IMR-90 (cell line): Measurements from ENCODE around the gene ATP1B1. TPM values are rescaled to one million over a fixed set of nuclear protein-coding genes. Genes with fewer than 3 reads are reported as not detected.

Source experiments
- ATAC-seq: fragments of 200-7000 bp; cut with Tn5 transposase; 2 replicates; pipeline ENCODE4 v1.9.1; 2020; ENCODE audit warnings: low read depth, mild to moderate bottlenecking, moderate library complexity
- BruUV-seq: library from RNA; stranded (reverse); fragments of 400-500 nt; replicated peaks from 2 replicates; lab custom pipeline; 2021; lab: Mats Ljungman, UMichigan
- CTCF ChIA-PET: fragments of 300-600 bp; formaldehyde crosslinking; extraction: SDS; loops from one replicate; lab custom pipeline; 2021; ENCODE audit warnings: antibody characterized with exemption; lab: Yijun Ruan, JAX
- POLR2A ChIA-PET: fragments of 300-600 bp; sonication (Branson Sonifier 250); formaldehyde crosslinking; loops from one replicate; lab custom pipeline; 2022; ENCODE audit warnings: antibody characterized with exemption; ENCODE audit not compliant: unreplicated experiment; lab: Charles Lee
- DNase-seq: peaks from one replicate; pipeline ENCODE4 v3.0.0; 2013
- H2AFZ ChIP-seq: replicated peaks from 2 replicates; pipeline ENCODE3; 2013; ENCODE audit warnings: low read length, mild to moderate bottlenecking; ENCODE audit not compliant: poor library complexity
- H2AK5ac ChIP-seq: 2 replicates; pipeline ENCODE4 v1.6.1; 2013; ENCODE audit warnings: low read depth, low read length, inconsistent platforms
- H2AK9ac ChIP-seq: replicated peaks from 2 replicates; pipeline ENCODE3; 2013; ENCODE audit warnings: mild to moderate bottlenecking, low read depth, low read length, moderate library complexity; ENCODE audit not compliant: poor library complexity
- H2BK120ac ChIP-seq: 2 replicates; pipeline ENCODE4 v1.6.1; 2013; ENCODE audit warnings: low read depth, low read length, inconsistent platforms
- H2BK15ac ChIP-seq: 3 replicates; pipeline ENCODE4 v1.6.1; 2013; ENCODE audit warnings: low read depth, low read length, inconsistent platforms
- H2BK20ac ChIP-seq: 2 replicates; pipeline ENCODE4 v1.6.1; 2013; ENCODE audit warnings: low read depth, mild to moderate bottlenecking, inconsistent platforms, low read length, moderate library complexity
- H2BK5ac ChIP-seq: 2 replicates; pipeline ENCODE4 v1.6.1; 2013; ENCODE audit warnings: mild to moderate bottlenecking, low read depth, low read length, inconsistent platforms; ENCODE audit not compliant: poor library complexity, severe bottlenecking
- H3K14ac ChIP-seq: replicated peaks from 2 replicates; pipeline ENCODE4 v1.6.1; 2013; ENCODE audit warnings: low read depth, low read length, inconsistent platforms
- H3K18ac ChIP-seq: 2 replicates; pipeline ENCODE4 v1.6.1; 2013; ENCODE audit warnings: low read depth, low read length, control low read depth
- H3K23ac ChIP-seq: 2 replicates; pipeline ENCODE4 v1.6.1; 2013; ENCODE audit warnings: low read depth, low read length, inconsistent platforms
- H3K27ac ChIP-seq: 2 replicates; pipeline ENCODE4 v1.5.1; 2013; ENCODE audit warnings: mild to moderate bottlenecking, control low read depth, low read length; ENCODE audit not compliant: insufficient read depth
- H3K27me3 ChIP-seq: 2 replicates; pipeline ENCODE4 v1.6.1; 2013; ENCODE audit warnings: low read length; ENCODE audit not compliant: control insufficient read depth, insufficient read depth
- H3K36me3 ChIP-seq: 2 replicates; pipeline ENCODE4 v1.6.1; 2013; ENCODE audit warnings: low read length, mixed read lengths; ENCODE audit not compliant: control insufficient read depth, insufficient read depth
- H3K4ac ChIP-seq: 2 replicates; pipeline ENCODE4 v1.6.1; 2013; ENCODE audit warnings: low read depth, low read length, inconsistent platforms
- H3K4me1 ChIP-seq: 2 replicates; pipeline ENCODE4 v1.6.1; 2013; ENCODE audit warnings: low read length, mixed read lengths; ENCODE audit not compliant: control insufficient read depth, insufficient read depth
- H3K4me2 ChIP-seq: 2 replicates; pipeline ENCODE4 v1.6.1; 2013; ENCODE audit warnings: low read depth, mild to moderate bottlenecking, control low read depth, low read length, moderate library complexity
- H3K4me3 ChIP-seq: 2 replicates; pipeline ENCODE4 v1.5.1; 2013; ENCODE audit warnings: low read depth, mild to moderate bottlenecking, control low read depth, low read length, moderate library complexity; ENCODE audit not compliant: insufficient read depth
- H3K56ac ChIP-seq: 2 replicates; pipeline ENCODE4 v1.6.1; 2013; ENCODE audit warnings: low read length, inconsistent platforms; ENCODE audit not compliant: insufficient read depth; ENCODE audit errors: extremely low read depth
- H3K79me1 ChIP-seq, 2 experiments: 2 replicates each; pipeline ENCODE4 v1.6.1; 2013; ENCODE audit warnings: low read length in 2 of 2, inconsistent platforms in 1 of 2, low read depth in 1 of 2
- H3K9ac ChIP-seq: 2 replicates; pipeline ENCODE4 v1.6.1; 2013; ENCODE audit warnings: low read depth, low read length, control low read depth
- H3K9me1 ChIP-seq: 2 replicates; pipeline ENCODE4 v1.6.1; 2013; ENCODE audit warnings: low read length, inconsistent platforms; ENCODE audit not compliant: insufficient read depth
- H3K9me3 ChIP-seq: 2 replicates; pipeline ENCODE4 v1.6.1; 2013; ENCODE audit warnings: low read length; ENCODE audit not compliant: control insufficient read depth, insufficient read depth
- H4K20me1 ChIP-seq: 2 replicates; pipeline ENCODE4 v1.6.1; 2013; ENCODE audit warnings: low read length, inconsistent platforms; ENCODE audit not compliant: insufficient read depth
- H4K5ac ChIP-seq: 2 replicates; pipeline ENCODE4 v1.6.1; 2013; ENCODE audit warnings: mild to moderate bottlenecking, low read depth, low read length, control low read depth
- H4K8ac ChIP-seq, 2 experiments: 2 replicates each; pipeline ENCODE4 v1.6.1; 2013; ENCODE audit warnings: low read depth in 2 of 2, low read length in 2 of 2, control low read depth in 1 of 2, inconsistent platforms in 1 of 2
- H4K91ac ChIP-seq: 2 replicates; pipeline ENCODE4 v1.6.1; 2013; ENCODE audit warnings: low read depth, low read length, inconsistent platforms; ENCODE audit not compliant: insufficient read depth
- BHLHE40 ChIP-seq: fragments of 150-350 bp; IDR thresholded peaks from 2 replicates; pipeline ENCODE4 v1.6.1; 2016; ENCODE audit warnings: mild to moderate bottlenecking, low read depth, low read length
- RCOR1 ChIP-seq: IDR thresholded peaks from 2 replicates; pipeline ENCODE4 v1.6.1; 2012; ENCODE audit warnings: mild to moderate bottlenecking, low read length, improper control_type of control experiment; ENCODE audit not compliant: insufficient replicate concordance
- WGBS, 2 experiments: methylation state at CpG; one replicate each; pipeline versions ENCODE4 v1.1.5 to v1.1.7; 2013; ENCODE audit warnings: missing lambda C conversion rate in 2 of 2; ENCODE audit not compliant: insufficient read length in 1 of 2; ENCODE audit errors: extremely low coverage in 2 of 2; 5-methylcytosine and 5-hydroxymethylcytosine counted together
- dilution Hi-C: fragments of 300-500 bp; cut with HindIII; formaldehyde crosslinking; loops from one replicate; pipeline ENCODE4 v1.14.3; 2018; ENCODE audit warnings: low sequenced_read_pairs; ENCODE audit not compliant: unreplicated experiment
- in situ Hi-C: fragments of 300-500 bp; cut with MboI; formaldehyde crosslinking; loops from 3 replicates; pipeline ENCODE4 v1.14.3; 2019; ENCODE audit warnings: low sequenced_read_pairs, inconsistent platforms, mixed read lengths
- intact Hi-C: fragments of 100-400 bp; cut with micrococcal nuclease; formaldehyde crosslinking; loops from 2 replicates; pipeline ENCODE4 v1.10.0; 2022
- polyA plus RNA-seq, 3 experiments: library from polyadenylated mRNA; depleted of rRNA; stranded (reverse); fragments of >200 nt; gene quantifications; 2 replicates each; pipeline ENCODE4 v1.2.3, GENCODE V29; 2012; ENCODE audit warnings: low replicate concordance in 1 of 3
- total RNA-seq: library from RNA; depleted of rRNA; stranded (reverse); fragments of >200 nt; gene quantifications from 2 replicates; pipeline ENCODE4 v1.2.3, GENCODE V29; 2012
- TF ChIP-seq, protein P1 (sequence below): fragments of 150-350 bp; IDR thresholded peaks from 2 replicates; pipeline ENCODE4 v1.6.1; 2017; ENCODE audit warnings: mild to moderate bottlenecking, antibody characterized with exemption, low read length, low read depth

The ATP1B1 gene
- total and polyA plus RNA-seq, 2 of the 4 experiments (the other 2 are of a cell fraction): 14.5 to 22.1 TPM

DNA sequence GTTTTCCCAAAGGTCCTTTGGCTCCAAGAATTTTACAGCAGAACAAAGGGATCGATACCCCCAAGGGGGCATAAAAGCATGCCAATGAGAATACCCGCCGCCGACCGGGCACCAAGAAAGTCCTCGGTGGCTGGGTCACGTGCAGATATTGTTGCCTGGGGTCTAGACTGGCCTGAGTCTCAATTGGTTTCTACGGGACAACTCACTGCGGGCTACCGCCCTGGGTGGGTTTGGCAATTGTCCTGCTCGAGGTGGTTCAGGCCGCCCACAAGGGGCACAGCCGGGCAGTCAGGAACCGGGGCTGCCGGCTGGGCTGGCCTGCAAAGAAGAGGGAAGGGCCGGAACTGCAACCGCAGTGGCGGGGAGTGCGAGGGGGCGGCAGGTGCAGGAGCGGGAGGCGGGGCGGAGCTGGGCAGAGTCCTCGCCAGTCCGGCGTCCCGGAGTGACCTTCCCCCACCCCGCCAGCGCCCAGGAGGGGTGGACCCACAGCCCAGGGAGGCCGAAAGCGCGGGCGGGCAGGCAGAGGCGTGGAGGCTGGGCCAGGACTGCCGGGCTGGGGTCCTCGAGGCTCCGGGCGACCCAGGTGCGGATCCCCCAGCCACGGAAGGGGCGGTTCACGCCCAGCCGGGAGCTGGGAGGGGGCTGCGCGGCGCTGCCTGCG lies 926 bp upstream of the ATP1B1 start:
- no peak overlapping the region for H2BK120ac ChIP-seq
- ChIA-PET CTCF (interaction anchor here (0.6 to 1.0 kb wide), 2 partner anchors 243 to 732 kb away, joined by 3 to 5 read pairs; no protein-coding TSS in a partner anchor), POLR2A (no interaction called here)
- H2AFZ ChIP-seq: peak overlapping the region; percentile 90
- ATAC-seq: peak; percentile 4
- 3% methylated on average over 11 of the region's 47 CpGs; no CpG with 5 or more reads in 1 of the 2 experiments for WGBS, 2 experiments
- H2AK5ac ChIP-seq: no peak overlapping the region
- BruUV-seq: no TSS peak
- no peak overlapping the region for H3K18ac ChIP-seq
- no peaks in the 10 kb centered on the region for H3K9me3 ChIP-seq
- peaks cover 14 to 32% of the 10 kb centered on the region in 2 experiments for H3K79me1 ChIP-seq
- H3K4me2 ChIP-seq: peak overlapping the region; percentile 71
- H4K5ac ChIP-seq: no peak overlapping the region
- peaks cover 14% of the 10 kb centered on the region for H3K4me1 ChIP-seq
- H3K9ac ChIP-seq: no peak overlapping the region; the same call in 1 of the 2 replicates
- H3K36me3 ChIP-seq: no peaks in the 10 kb centered on the region
- H4K20me1 ChIP-seq: no peaks in the 10 kb centered on the region
- no peak overlapping the region for H2BK5ac ChIP-seq
- no peak overlapping the region for H2BK15ac ChIP-seq
- H3K23ac ChIP-seq: no peak overlapping the region
- peak overlapping the region; percentile 97 for H3K4me3 ChIP-seq
- intact Hi-C loops (loop anchor here (2.0 to 5.0 kb wide), 3 partner anchors 222 to 262 kb away; partner anchors contain the start of genes BLZF1 and NME7), in situ Hi-C loops (loop anchor here (25.0 kb wide), 2 partner anchors 968 to 1607 kb away; partner anchors contain the start of gene GPR161), dilution Hi-C loops (no loop called here)
- no peak overlapping the region for H4K8ac ChIP-seq
- no peak for TF ChIP-seq BHLHE40
- TF ChIP-seq, protein P1, sequence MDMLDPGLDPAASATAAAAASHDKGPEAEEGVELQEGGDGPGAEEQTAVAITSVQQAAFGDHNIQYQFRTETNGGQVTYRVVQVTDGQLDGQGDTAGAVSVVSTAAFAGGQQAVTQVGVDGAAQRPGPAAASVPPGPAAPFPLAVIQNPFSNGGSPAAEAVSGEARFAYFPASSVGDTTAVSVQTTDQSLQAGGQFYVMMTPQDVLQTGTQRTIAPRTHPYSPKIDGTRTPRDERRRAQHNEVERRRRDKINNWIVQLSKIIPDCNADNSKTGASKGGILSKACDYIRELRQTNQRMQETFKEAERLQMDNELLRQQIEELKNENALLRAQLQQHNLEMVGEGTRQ: peak; percentile 25; the same call in 1 of the 2 replicates
- TF ChIP-seq RCOR1: no peak
- no peaks in the 10 kb centered on the region for H3K9me1 ChIP-seq
- no peak overlapping the region for H2AK9ac ChIP-seq
- H3K14ac ChIP-seq: no peak overlapping the region
- DNase-seq: no peak
- H3K56ac ChIP-seq: no peak overlapping the region
- H3K4ac ChIP-seq: no peak overlapping the region
- H4K91ac ChIP-seq: no peak overlapping the region
- H3K27ac ChIP-seq: no peak overlapping the region
- peaks cover 7% of the 10 kb centered on the region for H3K27me3 ChIP-seq
- H2BK20ac ChIP-seq: no peak overlapping the region
